Osteoblast (primary cell): Measurements from ENCODE around the gene MMP17. TPM values are rescaled to one million over a fixed set of nuclear protein-coding genes. Genes with fewer than 3 reads are reported as not detected.

Experiments used
- DNase-seq: peaks from one replicate; pipeline ENCODE4 v3.0.0; 2011; ENCODE audit warnings: low spot score, mixed read lengths; ENCODE audit not compliant: insufficient read length; ENCODE audit errors: missing footprints
- H2AFZ ChIP-seq: 2 replicates; pipeline ENCODE4 v1.6.0; 2011; ENCODE audit warnings: mild to moderate bottlenecking, low read length
- H3K27ac ChIP-seq: 2 replicates; pipeline ENCODE4 v1.5.1; 2011; ENCODE audit warnings: mild to moderate bottlenecking, low read depth, low read length, moderate library complexity
- H3K27me3 ChIP-seq: 2 replicates; pipeline ENCODE4 v1.6.0; 2012; ENCODE audit warnings: mild to moderate bottlenecking, control low read depth, inconsistent platforms, low read length, moderate library complexity; ENCODE audit not compliant: insufficient read depth
- H3K36me3 ChIP-seq: 2 replicates; pipeline ENCODE4 v1.5.1; 2011; ENCODE audit warnings: mild to moderate bottlenecking, low read length, control low read depth, moderate library complexity; ENCODE audit not compliant: insufficient read depth
- H3K4me1 ChIP-seq: 2 replicates; pipeline ENCODE4 v1.5.1; 2011; ENCODE audit warnings: mild to moderate bottlenecking, low read length, control low read depth, moderate library complexity; ENCODE audit not compliant: insufficient read depth
- H3K4me2 ChIP-seq: 2 replicates; pipeline ENCODE4 v1.6.0; 2011; ENCODE audit warnings: mild to moderate bottlenecking, low read length; ENCODE audit not compliant: insufficient read depth
- H3K4me3 ChIP-seq: fragments of 200-600 bp; sonication (generic); 3 replicates; pipeline ENCODE4 v1.5.1; 2012; ENCODE audit warnings: mild to moderate bottlenecking, low read length, inconsistent platforms; ENCODE audit not compliant: insufficient read depth
- H3K79me2 ChIP-seq: 2 replicates; pipeline ENCODE4 v1.6.0; 2012; ENCODE audit warnings: mild to moderate bottlenecking, low read length, control low read depth, inconsistent platforms; ENCODE audit not compliant: insufficient read depth
- H3K9me3 ChIP-seq: 2 replicates; pipeline ENCODE4 v1.5.1; 2011; ENCODE audit warnings: low read depth, low read length, control low read depth
- H4K20me1 ChIP-seq: 2 replicates; pipeline ENCODE4 v1.6.0; 2012; ENCODE audit warnings: mild to moderate bottlenecking, low read length, control low read depth; ENCODE audit not compliant: insufficient read depth
- CTCF ChIP-seq: IDR thresholded peaks from 2 replicates; pipeline ENCODE4 v1.5.1; 2011; ENCODE audit warnings: mild to moderate bottlenecking, low read depth, low read length, moderate library complexity; ENCODE audit errors: extremely low read depth
- total RNA-seq: library from RNA; depleted of rRNA; stranded (reverse); fragments of >200 nt; gene quantifications from 2 replicates; pipeline ENCODE4 v1.2.3, GENCODE V29; 2012

The MMP17 gene
- total RNA-seq, 1 donor = 10.5 TPM

- Histone ChIP-seq H3K79me2 (no peaks in the 10 kb centered on the region), H4K20me1 (no peaks in the 10 kb centered on the region), H3K4me3 (no peak overlapping the region), H3K36me3 (no peaks in the 10 kb centered on the region), H3K27me3 (no peaks in the 10 kb centered on the region), H2AFZ (no peak overlapping the region), H3K27ac (no peak overlapping the region), H3K9me3 (no peaks in the 10 kb centered on the region), H3K4me1 (no peaks in the 10 kb centered on the region), H3K4me2 (no peak overlapping the region)
- DNase-seq = no peak
- TF ChIP-seq CTCF = no peak
Measured at GRCh38 chr12:131840643-131841416, 12.6 kb downstream of the MMP17 start.

- H3K4me1 ChIP-seq = no peaks in the 10 kb centered on the region
- no peak overlapping the region for H2AFZ ChIP-seq
- H3K27me3 ChIP-seq = no peaks in the 10 kb centered on the region
- no peaks in the 10 kb centered on the region for H3K79me2 ChIP-seq
- no peaks in the 10 kb centered on the region for H4K20me1 ChIP-seq
- H3K4me3 ChIP-seq = no peak overlapping the region
- no peak for TF ChIP-seq CTCF
- DNase-seq = no peak
- no peaks in the 10 kb centered on the region for H3K9me3 ChIP-seq
- H3K36me3 ChIP-seq = no peaks in the 10 kb centered on the region
- no peak overlapping the region for H3K4me2 ChIP-seq
- H3K27ac ChIP-seq = no peak overlapping the region
Measured at GRCh38 chr12:131841547-131841946, 13.4 kb downstream of the MMP17 start.

GRCh38 chr12:131842169-131842568 is 14.0 kb downstream of the MMP17 start:
- H3K36me3 ChIP-seq = no peaks in the 10 kb centered on the region

DNA sequence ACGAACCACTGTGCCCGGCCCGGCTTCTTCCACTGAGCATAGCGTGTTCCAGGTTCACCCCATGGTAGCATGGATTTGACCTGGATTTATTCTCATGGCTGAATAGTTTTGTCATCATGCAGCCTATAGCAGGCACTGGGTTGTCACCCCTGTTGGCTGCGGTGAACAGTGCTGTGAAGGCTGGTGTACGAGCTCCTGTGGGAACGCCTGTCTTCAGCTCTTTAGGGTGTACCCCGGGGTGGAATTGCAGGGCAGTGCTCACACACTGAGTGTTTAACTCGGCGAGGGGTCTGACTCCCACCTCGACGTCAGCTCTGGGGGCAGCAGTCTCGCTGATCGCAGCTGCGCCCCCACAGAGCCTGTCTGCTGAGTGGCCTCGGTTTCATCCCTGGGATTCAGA is 15.3 kb downstream of the MMP17 start:
- no peaks in the 10 kb centered on the region for H4K20me1 ChIP-seq
- no peak overlapping the region for H3K27ac ChIP-seq
- H3K36me3 ChIP-seq = no peaks in the 10 kb centered on the region
- no peak overlapping the region for H3K4me3 ChIP-seq
- no peaks in the 10 kb centered on the region for H3K79me2 ChIP-seq
- no peaks in the 10 kb centered on the region for H3K4me1 ChIP-seq
- no peak for DNase-seq
- no peak for TF ChIP-seq CTCF
- no peak overlapping the region for H2AFZ ChIP-seq
- H3K4me2 ChIP-seq = no peak overlapping the region
- H3K27me3 ChIP-seq = no peaks in the 10 kb centered on the region
- no peaks in the 10 kb centered on the region for H3K9me3 ChIP-seq

More at GRCh38 chr12:131842169-131842568, 14.0 kb downstream of the MMP17 start:
- no peak for TF ChIP-seq CTCF
- H3K4me2 ChIP-seq = no peak overlapping the region
- no peaks in the 10 kb centered on the region for H3K9me3 ChIP-seq
- no peak overlapping the region for H3K4me3 ChIP-seq
- no peak overlapping the region for H2AFZ ChIP-seq
- H3K27me3 ChIP-seq = no peaks in the 10 kb centered on the region
- H3K79me2 ChIP-seq = no peaks in the 10 kb centered on the region
- no peaks in the 10 kb centered on the region for H3K4me1 ChIP-seq
- H4K20me1 ChIP-seq = no peaks in the 10 kb centered on the region
- no peak overlapping the region for H3K27ac ChIP-seq
- DNase-seq = no peak
